Inflammatory macrophage treated with lipopolysaccharide for 1 hour (primary cell): ENCODE measurements around the gene KATNIP.

Experiments used
- DNase-seq, 2 donors: peaks; one replicate each; pipeline ENCODE4 v3.0.0-alpha.2; 2020 to 2022

The KATNIP gene

DNA sequence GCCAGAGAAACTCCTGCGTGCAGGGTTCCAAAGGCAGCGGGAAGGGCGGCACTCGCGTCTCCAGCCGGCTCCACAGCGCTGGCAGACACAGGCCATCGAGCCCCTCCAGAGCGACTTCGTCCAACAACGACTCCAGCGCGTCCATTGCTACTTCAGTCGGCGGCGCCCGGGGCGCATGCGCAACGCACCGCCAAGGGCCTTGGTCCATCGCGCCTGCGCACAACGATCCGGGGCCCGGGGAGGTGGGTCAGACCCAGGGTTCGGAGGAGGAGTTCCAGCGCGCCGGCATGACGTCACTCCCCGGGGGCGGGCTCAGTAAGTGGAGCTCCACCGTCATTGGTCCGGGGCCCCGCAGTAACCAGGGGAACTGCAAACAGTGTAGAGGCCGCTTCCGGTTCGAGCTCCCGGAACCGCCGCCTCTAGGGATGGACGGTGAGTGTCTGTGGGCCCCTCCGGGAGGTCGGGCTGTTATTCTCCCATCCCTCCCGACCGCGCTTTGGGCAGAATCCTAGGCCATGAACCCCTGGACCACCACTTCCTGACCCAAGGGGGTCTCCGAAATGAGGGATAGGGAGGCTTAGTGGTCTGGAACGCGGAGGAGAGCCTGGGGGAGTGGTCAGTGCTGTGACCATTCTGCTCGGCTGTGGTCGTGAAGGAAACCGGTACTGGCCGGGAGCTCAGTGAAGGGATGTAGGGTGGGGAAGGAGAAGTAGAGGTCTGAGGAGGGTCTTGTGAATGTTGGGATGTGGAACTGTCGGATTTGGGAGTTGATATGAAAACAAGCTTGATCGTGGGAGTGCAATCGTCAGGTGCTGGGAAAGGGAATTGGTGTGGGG, at the start of gene KATNIP, which contains the start of gene GTF3C1:
TSS of gene KATNIP (plus strand) at position 399 of the 836 bp plus-strand sequence. CDS start at position 426, 27 bp downstream.
TSS of gene GTF3C1 (minus strand) at position 168 of the 836 bp plus-strand sequence. CDS start at position 145, 23 bp downstream.
- peak; percentile 99 to 100 for DNase-seq

DNA sequence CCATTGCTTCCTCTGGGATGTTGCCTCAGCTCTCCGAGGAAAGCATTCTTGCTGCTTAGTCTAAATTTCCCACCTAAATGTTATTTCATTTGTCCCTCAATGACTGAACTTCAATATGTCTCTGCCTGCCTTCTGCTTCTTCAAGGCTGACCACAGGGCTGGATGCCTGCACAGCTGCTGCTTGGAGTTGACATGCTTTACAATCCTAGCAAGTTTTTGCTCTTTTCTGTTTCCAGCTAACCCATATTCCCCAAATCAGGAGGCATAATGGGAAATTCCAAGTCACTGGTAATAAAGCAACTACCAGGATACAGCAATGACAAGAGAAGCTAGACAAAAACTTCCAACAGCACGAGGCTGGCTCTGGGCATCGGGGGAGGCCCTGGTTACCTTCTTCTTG, 49.1 kb upstream of the KATNIP start:
- no peak for DNase-seq

DNA sequence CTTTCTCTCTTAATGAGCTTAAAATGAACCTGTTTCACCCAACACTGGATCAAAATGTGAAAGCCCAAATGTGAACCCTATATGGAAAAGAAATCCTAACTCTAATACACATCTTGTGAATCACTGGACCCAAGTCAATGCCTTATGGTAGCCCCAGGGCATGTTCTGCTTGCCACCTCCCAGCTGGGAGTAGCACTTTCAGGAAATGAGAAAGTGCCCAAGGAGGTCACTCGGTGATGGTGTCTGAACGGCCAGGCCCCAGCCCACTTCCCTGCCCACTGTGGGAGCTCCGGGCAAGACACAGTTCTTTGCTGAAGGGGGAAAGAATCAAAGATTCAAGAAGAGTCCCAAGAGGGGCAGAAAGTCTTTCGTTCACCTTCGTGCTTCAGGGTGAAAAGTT, 46.3 kb upstream of the KATNIP start:
- DNase-seq = no peak

DNA sequence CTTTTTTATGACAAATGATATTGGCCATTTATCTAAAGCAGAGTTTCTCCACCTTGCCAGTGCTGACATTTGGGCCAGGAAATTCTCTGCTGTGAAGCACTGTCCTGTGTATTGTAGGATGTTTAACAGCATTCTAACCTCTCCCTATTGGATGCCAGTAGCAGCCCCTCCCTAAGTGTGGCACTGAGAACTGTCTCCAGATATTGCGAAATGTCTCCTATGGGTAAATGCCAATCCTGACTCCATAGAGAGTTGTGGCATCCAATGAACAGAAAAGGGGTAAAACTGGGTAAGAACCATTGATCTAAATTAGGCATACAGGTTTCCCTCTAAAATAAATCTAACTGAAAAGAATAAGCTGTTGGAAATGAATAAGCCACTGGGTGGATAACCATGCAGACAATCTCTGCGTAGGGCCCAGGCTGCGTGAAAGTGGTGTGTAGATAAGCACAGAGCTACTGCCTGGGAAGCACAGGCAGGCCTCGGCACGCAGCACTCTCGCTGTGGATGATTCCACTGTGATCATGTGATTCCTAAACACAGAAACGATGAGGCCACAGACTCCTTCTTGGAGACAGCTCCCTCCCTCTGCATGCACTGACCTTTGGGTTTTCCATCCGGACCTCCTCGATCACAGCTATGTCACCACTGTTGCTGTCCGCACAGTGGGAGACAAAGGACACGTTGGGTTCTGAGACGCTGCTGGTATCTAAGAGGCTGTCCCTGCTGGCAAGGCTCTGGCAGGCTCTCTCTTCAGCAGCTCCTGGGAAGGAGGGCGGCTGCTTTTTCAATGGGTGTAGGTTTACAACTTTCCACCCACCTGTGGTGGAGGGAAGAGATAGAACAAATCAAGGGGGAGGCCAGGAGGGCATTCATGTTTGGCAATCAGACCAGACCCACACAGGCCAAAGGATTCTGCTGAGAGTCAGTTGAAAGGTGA, 44.4 kb upstream of the KATNIP start:
- no peak for DNase-seq

DNA sequence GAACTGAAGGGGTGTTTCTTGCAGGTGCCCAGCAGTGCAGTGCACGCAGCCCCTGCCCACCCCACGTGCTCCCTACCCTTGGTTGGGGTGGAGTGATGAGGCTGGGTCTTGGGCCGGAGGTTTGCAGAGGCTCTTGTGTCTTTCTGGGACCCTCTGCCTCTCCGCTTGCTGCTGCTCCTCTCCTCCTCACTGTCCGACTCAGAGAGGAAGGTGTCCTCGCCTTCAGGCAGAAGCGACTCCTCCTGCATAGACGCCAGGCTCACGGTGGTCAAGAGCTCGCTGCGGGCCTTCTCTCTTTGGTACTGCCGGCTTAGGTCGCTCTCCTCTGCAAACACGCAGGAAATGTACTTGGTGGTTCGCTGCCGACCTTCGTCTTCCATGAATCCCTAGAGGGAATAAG, 43.2 kb upstream of the KATNIP start:
- no peak for DNase-seq

DNA sequence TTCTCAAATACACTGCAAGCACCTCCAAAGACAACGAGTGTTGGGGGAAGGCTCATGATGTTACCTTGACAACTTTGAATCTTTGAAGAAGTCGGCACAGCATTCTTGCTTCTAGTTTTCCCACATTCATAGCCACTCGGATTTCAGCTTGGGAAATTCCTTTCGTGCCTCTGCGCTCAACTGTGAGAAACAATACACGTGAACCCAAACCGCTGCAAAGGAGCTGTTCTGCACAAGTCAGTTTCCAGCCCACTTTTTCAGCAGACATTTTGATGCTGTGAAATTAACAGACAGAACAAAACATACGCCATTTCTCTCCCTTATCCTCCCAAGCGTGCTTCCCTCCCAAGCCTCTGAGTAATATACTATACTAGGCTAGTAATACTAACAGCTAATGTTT, 41.5 kb upstream of the KATNIP start:
- DNase-seq = no peak

DNA sequence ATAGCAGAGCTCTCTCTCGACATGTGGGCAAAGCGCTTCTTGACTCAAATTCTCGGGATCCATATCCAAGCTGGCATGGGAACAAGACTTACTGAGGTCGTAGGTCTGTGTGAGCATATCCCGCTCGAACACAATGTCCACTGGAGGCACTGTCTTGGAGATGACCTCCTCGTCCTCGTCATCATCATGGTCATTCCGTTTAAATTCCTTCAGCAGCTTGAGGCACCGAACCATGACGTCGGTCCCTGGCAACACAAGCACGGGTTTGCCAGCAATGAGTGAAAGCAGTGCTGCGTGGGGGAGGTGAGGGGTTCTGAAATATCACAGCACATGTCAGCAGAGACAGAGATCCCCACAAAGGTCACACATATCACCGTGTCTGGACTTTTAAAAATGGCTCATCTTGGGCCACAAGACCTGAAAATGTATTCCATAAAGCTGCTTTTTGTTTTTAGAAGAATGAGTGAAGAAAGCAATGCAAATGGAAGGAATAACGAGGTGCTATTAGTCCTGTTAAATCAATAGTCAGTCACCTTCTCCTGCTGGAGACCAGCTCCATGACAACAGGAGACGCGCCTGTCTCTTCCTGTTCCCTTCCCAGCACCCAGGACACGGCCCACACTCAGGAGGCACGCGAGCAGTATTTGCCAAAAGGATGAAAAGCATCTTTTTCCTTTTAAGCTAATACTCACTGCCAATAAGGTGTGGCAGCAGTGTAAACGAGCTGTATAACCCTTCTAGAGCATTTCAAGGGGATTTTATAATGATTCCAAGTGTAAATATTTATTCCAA, 38.1 kb upstream of the KATNIP start:
- no peak for DNase-seq

DNA sequence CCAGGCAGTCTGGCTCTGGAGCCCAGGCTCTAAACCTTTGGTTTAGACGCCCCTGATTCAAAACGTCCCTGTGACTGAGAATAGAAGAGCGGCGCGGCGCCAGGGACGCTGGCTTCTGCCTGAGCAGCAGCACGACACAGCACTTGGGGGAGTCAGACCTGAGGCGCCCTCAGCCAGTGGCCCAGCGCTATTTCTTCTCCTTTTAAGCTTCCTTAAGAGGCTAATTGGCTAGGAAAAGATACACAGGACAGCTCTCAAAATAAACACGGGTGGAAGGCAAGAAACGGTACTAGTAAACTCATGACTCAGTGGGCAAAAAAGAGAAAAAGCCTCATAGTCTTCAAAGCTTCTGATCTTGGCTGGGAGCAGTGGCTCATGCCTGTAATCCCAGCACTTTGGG, 35.1 kb upstream of the KATNIP start:
- no peak for DNase-seq

DNA sequence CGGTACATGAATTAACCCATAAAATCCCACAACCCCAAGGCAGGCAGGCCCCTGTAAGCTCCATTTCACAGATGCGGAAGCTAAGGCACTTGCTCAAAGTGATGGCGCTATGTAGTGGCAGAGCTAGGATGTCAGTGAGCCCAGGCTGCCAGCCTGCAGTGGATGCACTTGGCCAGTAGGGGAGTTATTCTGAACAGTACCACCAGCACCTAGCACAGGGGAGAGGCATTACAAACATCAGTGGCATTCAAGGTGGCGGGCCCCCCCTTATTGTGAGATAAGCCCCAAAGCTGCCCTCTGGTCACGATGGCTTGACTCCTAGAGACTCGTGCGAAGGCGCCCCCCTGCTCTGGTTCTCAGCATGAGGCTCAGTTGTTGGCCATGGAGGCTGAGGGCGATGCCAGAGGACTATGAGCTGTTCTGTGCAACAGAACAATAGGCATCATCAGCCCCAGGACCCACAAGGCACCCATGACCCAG, 34.0 kb upstream of the KATNIP start:
- peak in 1 of 2 donors; percentile 42 for DNase-seq

DNA sequence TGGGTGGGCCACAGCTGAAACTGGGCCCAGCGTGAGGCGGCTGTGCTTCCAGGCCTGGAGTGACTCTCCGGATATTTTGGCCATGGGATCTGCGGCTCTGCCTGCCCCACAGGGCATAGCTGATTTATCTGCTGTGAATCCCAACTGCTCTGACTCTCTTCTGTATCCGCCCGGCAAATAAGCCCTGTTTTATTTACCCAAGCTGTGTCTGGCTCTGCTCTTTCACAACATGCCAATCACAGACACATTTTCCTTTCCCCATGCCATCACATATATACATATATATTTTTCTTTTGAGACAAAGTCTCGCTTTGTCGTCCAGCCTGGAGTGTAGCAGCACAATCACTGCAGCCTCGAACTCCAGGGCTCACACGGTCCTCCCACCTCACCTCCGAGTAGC, 33.6 kb upstream of the KATNIP start:
- DNase-seq = no peak

DNA sequence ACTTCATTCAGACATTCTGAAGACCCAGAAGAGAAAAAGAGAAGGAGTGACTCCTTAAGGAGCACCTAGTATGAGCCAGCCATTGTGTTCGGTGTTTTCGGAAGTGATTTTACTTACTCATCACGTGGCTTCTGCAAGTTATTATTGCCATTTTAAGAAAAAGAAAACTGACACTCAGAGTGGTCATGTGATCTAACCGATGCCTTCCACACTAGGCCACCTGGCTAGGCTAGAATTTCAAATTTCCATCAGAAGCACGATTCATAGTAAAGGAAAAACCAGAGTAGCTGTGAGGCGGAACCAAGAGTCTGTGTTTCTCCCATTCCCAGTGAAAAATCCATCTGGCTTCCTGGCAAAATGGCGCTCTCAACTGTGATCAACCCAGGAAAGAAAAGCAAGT, 32.3 kb upstream of the KATNIP start:
- DNase-seq = no peak

DNA sequence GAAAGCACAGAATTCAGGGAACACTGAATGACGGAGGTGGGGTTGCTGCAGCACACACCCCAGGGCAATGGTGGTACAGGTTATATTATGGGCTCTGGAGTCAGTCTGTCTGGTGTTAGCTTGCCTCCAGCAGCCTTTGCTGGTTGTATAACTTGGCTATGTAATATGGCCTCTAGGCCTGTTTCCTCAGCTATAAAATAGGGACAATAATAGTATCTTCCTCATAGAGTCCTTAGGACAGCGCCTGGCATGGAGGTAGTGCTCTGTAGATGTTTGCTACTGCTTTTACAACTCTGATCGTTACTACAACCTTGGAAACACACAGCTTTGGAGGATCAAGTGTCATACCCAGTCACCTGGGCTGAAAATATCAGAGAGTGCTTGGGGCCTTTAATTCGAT, 31.7 kb upstream of the KATNIP start:
- DNase-seq = no peak

DNA sequence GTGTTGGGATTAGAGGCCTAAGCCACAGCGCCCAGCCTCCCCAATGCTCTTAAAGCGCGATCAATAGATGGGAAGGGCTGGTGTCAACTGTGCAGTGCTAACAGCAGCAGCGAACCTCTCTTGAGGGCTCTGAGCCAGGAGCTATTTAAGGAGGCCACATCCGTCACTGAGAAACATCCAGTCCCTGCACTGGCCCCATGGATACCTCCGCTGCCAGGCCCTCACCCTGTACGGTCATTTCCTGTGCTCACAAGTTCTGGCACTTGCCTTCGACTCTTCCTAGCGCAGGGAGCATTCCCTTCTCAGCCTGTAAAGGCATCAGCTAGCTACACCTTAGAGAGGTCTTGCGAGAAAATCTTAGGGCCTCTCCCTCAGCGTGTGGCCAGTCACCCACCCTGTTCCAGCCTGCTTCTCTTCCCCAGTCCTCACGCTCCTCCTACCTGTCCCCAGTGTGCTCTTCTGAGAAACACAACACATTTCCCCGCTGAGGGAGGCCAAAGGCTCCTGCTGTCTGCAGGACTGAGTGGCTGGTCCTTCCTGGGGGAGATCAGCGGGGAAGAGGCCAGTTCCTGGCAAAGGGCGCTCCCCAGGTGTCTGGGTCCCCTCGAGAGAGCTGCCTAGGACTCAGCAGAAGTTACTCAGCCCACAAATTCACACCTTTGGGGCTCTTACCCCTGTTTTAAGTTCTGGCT, 28.8 kb upstream of the KATNIP start:
- DNase-seq = no peak

DNA sequence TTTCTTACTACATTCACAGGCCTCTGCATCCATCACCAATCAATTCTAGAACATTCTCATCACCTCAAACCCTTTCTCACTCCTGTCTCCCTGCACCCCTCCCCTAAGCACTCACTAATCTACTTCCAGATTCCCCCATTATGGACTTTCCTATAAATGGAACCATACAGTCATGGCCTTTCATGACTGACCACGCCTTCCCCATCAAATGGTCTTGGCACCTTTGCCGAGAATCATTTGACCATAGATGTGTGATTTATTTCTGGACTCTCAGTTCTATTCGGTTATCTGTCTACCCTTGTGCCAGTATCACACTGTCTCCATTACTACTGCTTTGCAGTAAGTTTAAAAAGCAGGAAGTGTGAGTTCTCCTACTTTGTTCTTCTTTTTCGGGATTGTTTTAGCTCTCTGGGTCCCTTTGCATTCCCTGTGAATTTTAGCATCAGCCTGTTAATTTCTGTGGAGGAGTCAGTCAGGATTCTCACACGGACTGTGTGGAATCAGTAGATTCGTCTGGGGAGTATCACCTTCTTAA, 27.7 kb upstream of the KATNIP start:
- DNase-seq = no peak

DNA sequence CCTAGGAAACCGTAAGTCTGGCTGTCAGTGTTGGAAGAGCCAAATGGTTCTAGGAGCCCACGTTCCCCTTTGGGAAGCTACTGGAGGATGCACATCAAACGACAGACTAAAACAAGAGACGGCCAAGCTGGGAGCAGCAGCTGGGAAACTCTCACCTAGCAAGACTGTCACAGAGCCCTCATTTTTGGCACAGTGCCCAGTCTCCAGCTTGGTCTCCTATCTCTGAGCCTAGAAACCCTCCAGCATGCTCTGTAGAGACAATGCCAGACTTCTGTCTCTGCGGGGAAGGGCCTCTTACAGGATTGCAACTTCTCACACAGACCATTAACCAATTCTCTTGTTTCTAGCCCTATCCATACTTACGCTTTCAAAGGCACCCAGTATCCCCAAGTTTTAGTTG, 23.8 kb upstream of the KATNIP start:
- DNase-seq = no peak

DNA sequence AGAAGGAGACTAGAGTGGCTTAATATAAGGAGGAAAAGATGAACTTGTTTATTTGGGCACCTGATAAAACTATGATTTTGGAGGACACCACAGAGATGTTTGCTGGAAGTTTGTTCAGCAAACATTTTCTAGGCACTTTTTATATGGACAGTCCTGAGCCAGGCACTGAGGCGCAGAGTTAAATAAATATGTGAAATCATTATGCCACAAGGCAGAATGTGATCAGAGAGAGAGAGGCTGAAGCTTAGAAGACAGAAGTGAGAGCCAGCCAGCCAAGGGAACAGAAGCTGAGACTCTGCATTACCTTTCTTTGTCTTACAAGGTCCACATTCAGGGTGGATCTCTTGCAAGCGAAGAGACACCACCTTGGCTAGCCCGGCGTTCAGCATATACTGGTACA, 21.6 kb upstream of the KATNIP start:
- DNase-seq = no peak

DNA sequence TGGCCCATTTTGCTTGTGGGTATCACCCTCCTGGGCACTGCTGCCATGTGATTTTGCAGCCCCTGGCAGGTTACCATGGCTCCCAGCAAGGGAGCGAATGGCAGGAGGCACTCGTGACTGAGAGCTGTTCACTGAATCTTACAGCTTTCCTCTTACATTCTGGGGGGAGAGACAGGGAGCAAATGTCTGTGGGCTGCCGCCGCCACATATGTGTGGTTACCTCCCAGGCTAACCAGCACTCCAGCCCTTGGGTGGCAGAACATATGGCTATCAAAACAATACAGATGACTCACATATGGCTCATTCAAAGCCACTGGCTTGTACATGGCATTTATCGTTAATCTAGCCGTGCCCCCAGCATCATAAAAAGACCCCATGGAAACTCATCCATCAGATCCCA, 20.0 kb upstream of the KATNIP start:
- no peak for DNase-seq

DNA sequence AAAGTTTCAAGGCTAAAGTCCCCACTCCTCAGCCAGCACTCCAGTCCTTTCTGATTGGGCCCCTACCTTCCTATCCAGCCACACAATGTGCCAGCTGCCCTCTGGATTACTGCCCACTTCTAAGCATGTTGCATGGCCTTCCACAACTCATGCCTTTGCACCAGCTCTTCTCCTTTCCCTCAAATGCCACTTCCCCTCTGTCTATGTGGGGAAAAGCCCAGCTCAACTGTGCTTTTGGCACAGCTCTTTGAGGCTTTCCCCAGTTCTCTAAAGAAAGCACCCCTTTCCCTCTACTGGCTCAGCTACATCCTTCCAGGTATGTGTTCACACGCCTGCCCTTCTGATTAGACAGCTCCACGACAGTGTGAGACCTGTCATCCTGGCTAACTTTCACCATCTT, 18.8 kb upstream of the KATNIP start:
- DNase-seq = peak; percentile 49 to 67

DNA sequence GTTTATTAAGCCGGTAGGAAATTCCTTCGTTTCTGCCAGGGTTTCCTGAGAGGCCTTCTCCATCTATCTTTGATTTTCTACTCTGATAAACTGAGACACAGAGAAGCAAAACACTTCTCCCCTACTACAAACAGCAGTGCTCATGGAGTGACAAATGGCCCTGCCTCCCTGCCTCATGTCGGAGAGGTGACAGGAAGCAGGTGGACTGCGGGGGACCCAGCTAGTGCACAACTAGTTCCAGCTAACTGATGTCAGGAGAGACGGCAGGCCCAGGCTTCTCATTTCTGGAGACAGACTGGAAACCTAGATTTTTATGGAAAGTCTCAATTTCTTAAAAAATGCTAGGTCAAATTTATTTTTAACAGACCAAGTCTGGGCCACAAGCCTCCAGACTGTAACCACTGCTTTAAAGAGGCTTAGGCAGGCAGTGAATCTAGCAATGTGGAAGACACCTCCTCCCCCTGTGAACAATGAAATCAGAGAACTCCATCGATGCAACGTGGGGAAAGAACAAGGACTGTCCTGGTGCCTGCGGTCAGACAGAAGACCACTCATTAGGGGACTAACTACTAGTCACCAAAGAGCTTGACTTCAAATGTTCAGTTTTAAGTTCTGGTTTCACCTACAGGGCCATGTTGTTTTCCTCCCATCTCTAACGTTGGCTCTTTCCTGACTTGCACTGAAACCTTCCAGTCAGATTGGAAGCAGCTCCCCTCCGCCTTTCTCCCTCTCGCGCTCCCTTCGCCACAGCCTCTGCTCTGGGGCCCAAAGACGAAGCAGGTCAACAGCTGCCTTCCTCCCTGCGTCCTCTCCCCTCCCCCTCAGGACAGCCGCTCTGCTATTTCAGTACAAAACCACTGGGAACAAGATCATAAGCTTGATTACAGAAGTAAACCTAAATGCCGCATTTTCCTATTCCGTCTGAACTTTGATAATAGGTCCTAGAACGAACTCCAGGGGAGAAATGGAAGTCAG, 17.8 kb upstream of the KATNIP start:
- DNase-seq = no peak

DNA sequence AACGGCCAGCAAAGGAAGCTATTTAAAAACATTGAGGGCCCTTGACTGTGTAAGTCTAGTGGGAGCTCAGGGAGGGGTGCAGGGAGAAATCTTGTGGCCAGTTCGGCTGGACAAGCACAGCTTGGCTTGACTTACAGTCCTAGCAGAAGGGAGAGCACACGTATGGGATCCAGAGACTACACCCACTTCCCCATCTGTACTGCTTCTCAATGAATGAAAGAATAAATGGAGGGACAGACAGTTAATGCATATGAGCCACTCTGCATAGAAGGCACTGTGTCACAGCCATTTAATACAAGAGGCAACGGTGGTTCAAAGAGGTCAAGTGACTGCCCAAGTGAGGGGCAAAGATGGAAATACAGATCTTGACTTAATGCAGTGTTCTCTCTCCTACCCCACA, 15.7 kb upstream of the KATNIP start:
- no peak for DNase-seq

DNA sequence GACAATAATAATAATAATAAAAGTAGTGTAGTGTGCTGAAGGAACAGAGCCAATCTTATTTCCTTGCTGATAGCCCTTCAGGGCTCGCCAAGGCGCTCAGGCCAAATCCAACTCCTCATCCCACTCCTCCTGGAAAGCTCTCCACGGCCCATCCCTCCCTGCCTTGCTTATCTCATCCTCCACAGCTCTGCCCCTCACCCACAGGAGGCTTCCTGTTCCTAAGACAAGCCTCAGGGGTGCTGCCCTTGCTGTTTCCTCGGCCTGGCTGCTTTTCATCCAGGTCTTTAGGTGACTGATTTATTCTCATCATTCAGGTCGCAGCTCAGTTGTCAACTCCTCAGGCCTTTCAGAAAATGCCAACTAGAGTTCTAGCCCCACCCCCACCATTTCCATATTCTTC, 11.4 kb upstream of the KATNIP start:
- DNase-seq = no peak
